Activated T-helper 2 cell treated with anti-CD3 and anti-CD28 coated beads, Interferon-gamma antibody, Interleukin-2, Interleukin-4, amounts not matched to agents 10 μg/mL and 5 μg/mL and 100 μg/mL, durations not matched to agents 14 hours and 24 hours and 36 hours (primary cell): ENCODE data around the gene TIAM1. TPM values are rescaled to one million over a fixed set of nuclear protein-coding genes. Genes with fewer than 3 reads are reported as not detected.

Experiments
- DNase-seq: peaks from one replicate; pipeline ENCODE4 v3.0.0; 2021; ENCODE audit warnings: low spot score
- H3K27ac Mint-ChIP-seq: one replicate; pipeline ENCODE4 v1.8.0; 2021; ENCODE audit warnings: mixed read lengths
- H3K27me3 Mint-ChIP-seq: one replicate; pipeline ENCODE4 v1.8.0; 2021; ENCODE audit warnings: low read depth, mixed read lengths
- H3K36me3 Mint-ChIP-seq: one replicate; pipeline ENCODE4 v1.8.0; 2021; ENCODE audit warnings: low read depth, mixed read lengths
- H3K4me1 Mint-ChIP-seq: one replicate; pipeline ENCODE4 v1.8.0; 2021; ENCODE audit warnings: low read depth, mixed read lengths
- H3K4me3 Mint-ChIP-seq: one replicate; pipeline ENCODE4 v1.8.0; 2021; ENCODE audit warnings: low read depth, mild to moderate bottlenecking, moderate library complexity, mixed read lengths
- H3K9me3 Mint-ChIP-seq: one replicate; pipeline ENCODE4 v1.8.0; 2021; ENCODE audit warnings: mixed read lengths
- intact Hi-C: fragments of 100-400 bp; cut with micrococcal nuclease; formaldehyde crosslinking; loops from one replicate; pipeline ENCODE4 v1.15.1; 2023
- total RNA-seq: library from RNA; stranded (reverse); gene quantifications from 2 replicates; pipeline ENCODE4 v1.2.3, GENCODE V29; 2022

Gene TIAM1, protein sequence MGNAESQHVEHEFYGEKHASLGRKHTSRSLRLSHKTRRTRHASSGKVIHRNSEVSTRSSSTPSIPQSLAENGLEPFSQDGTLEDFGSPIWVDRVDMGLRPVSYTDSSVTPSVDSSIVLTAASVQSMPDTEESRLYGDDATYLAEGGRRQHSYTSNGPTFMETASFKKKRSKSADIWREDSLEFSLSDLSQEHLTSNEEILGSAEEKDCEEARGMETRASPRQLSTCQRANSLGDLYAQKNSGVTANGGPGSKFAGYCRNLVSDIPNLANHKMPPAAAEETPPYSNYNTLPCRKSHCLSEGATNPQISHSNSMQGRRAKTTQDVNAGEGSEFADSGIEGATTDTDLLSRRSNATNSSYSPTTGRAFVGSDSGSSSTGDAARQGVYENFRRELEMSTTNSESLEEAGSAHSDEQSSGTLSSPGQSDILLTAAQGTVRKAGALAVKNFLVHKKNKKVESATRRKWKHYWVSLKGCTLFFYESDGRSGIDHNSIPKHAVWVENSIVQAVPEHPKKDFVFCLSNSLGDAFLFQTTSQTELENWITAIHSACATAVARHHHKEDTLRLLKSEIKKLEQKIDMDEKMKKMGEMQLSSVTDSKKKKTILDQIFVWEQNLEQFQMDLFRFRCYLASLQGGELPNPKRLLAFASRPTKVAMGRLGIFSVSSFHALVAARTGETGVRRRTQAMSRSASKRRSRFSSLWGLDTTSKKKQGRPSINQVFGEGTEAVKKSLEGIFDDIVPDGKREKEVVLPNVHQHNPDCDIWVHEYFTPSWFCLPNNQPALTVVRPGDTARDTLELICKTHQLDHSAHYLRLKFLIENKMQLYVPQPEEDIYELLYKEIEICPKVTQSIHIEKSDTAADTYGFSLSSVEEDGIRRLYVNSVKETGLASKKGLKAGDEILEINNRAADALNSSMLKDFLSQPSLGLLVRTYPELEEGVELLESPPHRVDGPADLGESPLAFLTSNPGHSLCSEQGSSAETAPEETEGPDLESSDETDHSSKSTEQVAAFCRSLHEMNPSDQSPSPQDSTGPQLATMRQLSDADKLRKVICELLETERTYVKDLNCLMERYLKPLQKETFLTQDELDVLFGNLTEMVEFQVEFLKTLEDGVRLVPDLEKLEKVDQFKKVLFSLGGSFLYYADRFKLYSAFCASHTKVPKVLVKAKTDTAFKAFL (N-terminal part only)
- total RNA-seq, result 110 and 114 TPM in 2 replicates

DNA sequence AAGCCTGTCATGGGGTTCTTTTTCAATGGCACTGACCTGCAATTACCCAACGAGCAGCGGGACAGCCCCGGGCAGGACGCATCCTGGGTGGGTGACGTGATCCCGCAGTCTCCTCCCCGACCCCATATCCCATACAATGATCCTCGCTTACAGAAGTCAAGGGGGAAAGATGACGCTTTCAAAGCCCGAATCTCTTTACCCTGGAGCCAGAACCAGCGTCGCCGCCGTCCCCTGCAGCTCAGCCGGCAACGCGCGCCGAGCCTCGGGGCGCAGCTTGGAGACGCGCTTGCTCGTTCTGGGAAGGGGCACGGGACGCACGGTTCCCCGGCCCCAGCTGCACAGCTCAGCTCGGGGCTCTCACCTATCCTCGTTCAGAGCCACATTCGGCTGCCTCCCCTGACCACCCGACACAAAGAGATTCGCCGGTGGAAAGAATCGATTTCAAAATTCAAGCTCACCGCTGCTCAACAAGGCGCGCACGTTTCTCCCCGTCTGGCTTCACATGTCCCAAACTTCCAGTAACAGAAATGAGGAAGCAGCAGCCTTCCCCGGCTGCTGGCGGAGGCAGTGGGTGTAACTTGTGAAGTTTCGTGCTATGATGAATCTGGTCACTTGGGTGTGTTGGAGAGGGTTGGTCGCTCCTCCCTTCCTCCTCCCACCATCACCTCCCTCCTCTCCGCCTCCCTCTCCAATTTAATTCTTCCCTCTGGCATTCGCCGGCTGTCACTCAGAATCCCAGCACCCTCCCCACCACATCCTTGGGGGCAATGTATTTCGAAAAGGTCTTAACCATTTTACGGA lies at the start of gene TIAM1:
Gene TIAM1 (minus strand): TSS at position 582 of the 801 bp plus-strand sequence. CDS start 77,289 bp downstream, outside the sequence.
- Mint-ChIP-seq H3K4me1 (peaks cover 45% of the 10 kb centered on the region), H3K9me3 (no peaks in the 10 kb centered on the region), H3K36me3 (no peaks in the 10 kb centered on the region), H3K27me3 (peaks cover 40% of the 10 kb centered on the region), H3K27ac (peak within 1 kb of the TSS; percentile 11), H3K4me3 (peak within 1 kb of the TSS; percentile 85)
- no peak for DNase-seq
- intact Hi-C loops, result no loop called here

DNA sequence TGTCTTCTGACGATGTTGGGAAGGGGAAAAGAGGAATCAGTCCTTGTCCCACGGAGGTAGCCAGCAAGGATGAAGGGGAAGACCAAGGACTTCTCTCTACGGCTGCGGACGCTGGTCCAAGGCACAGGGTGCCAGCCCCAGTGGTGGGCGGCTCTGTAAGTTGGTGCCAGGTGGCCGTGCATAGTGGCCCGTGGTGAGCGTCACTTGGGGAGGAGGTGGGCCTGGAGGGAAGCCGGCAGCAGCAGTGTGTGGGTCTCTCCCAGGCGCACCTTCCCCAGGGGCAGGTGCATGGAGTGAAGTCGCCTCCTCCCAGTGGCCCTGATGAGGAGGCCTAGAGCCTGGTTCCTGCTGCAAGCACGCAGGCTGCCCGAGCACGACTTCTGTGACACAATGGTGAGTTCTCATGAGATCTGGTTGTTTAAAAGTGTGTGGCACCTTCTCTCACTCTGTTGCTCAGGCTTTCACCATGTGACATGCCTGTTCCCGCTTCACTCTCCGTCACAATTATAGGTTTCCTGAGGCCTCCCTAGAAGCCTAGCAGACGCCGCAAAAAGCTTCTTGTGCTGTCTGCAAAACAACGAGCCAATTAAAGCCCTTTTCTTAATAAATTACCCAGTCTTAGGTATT lies 43.6 kb upstream of the TIAM1 start:
- no peaks in the 10 kb centered on the region for H3K9me3 Mint-ChIP-seq
- H3K36me3 Mint-ChIP-seq, result no peaks in the 10 kb centered on the region
- H3K4me1 Mint-ChIP-seq, result no peaks in the 10 kb centered on the region
- H3K27ac Mint-ChIP-seq, result no peak overlapping the region
- peaks cover 3% of the 10 kb centered on the region for H3K27me3 Mint-ChIP-seq
- intact Hi-C loops, result no loop called here
- DNase-seq, result no peak
- H3K4me3 Mint-ChIP-seq, result no peak overlapping the region

DNA sequence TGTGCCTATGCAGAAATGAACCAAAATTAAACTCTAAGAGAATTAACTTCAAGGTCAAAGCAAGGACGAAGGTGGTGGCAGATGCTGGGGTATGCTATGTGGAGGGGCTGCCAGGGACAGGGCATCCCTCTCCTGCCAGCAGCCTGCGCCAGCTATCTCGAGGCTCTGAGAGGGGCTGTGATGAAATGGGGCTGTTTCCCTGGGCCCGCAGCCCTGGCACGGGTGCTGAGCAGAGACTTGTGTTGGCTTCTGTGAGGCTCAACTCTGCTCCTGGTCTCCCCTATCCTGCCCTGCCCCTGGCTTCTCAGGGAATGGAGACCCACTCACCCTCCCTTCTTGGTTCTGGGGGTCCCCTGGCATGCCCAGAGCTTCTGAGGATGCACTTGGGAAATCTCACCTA lies 41.9 kb upstream of the TIAM1 start:
- intact Hi-C loops, result no loop called here
- H3K4me1 Mint-ChIP-seq, result peaks cover 7% of the 10 kb centered on the region
- no peaks in the 10 kb centered on the region for H3K9me3 Mint-ChIP-seq
- no peaks in the 10 kb centered on the region for H3K36me3 Mint-ChIP-seq
- H3K27me3 Mint-ChIP-seq, result peaks cover 7% of the 10 kb centered on the region
- H3K4me3 Mint-ChIP-seq, result no peak overlapping the region
- H3K27ac Mint-ChIP-seq, result no peak overlapping the region
- DNase-seq, result no peak

DNA sequence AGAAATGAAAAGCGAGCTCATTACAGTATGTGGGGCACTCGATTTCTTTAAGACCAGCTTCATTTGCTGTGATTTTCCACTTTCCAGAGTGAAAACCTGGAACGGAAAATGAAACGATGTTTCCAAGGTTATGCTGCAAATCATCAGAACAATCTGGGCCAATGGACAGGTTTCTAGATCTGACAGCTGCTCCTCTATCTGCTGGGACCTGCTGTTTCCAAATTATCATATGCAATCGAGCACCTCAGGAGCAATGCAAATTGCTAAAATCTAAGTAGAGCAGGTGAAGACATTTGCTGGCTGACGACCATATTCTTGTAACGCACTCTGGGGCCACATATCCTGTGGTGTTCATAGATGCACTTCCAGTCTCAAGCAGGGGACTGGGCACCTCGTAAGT lies 39.7 kb upstream of the TIAM1 start:
- no peak overlapping the region for H3K27ac Mint-ChIP-seq
- DNase-seq, result no peak
- H3K27me3 Mint-ChIP-seq, result peaks cover 7% of the 10 kb centered on the region

DNA sequence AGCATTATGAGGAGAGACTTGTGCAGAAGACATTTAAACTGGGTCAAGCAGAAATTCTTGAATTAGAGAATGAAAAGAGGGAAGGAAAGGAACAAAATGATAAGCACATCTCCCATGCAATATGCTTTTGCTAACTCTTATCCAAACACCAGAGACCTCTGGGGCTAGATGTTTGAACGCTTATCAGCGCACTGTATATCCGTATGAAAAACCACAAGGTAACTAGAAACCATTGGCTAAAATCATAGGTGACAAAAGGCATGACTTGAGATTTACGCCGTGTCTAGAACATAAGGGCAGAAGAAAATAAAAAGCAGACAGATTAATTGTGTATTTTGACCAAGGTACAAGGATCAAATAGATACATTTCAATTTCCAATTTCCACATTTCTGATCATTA lies 38.0 kb upstream of the TIAM1 start:
- intact Hi-C loops, result no loop called here
- Mint-ChIP-seq H3K4me3 (no peak overlapping the region), H3K27ac (no peak overlapping the region), H3K27me3 (peaks cover 7% of the 10 kb centered on the region), H3K4me1 (peaks cover 7% of the 10 kb centered on the region), H3K36me3 (no peaks in the 10 kb centered on the region), H3K9me3 (no peaks in the 10 kb centered on the region)
- no peak for DNase-seq

More for the DNA sequence above, 39.7 kb upstream of the TIAM1 start:
- Mint-ChIP-seq H3K36me3 (no peaks in the 10 kb centered on the region), H3K4me1 (peaks cover 7% of the 10 kb centered on the region), H3K4me3 (no peak overlapping the region), H3K9me3 (no peaks in the 10 kb centered on the region)
- intact Hi-C loops, result no loop called here

DNA sequence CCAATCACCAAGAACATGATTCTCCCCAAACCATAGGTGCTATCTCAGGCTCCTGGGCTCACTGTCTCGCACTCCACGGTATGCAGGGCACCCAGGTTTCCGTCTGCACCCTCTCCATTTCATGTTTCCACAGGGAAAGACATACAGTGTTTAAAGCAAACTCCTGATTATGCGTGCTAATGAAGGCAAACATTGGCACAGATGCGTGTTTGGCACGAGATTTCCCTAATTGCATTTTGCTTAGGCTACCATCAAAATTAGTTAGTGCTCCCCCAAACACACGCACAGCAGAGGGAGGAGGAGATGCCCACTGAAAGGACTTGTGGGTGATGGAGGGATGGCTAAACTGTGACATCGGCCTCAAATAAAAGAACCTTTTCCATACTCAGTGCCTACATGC lies 32.2 kb upstream of the TIAM1 start:
- Mint-ChIP-seq H3K27me3 (peaks cover 11% of the 10 kb centered on the region), H3K4me3 (no peak overlapping the region), H3K4me1 (peaks cover 8% of the 10 kb centered on the region), H3K9me3 (no peaks in the 10 kb centered on the region), H3K36me3 (no peaks in the 10 kb centered on the region), H3K27ac (no peak overlapping the region)
- no peak for DNase-seq
- intact Hi-C loops, result no loop called here

DNA sequence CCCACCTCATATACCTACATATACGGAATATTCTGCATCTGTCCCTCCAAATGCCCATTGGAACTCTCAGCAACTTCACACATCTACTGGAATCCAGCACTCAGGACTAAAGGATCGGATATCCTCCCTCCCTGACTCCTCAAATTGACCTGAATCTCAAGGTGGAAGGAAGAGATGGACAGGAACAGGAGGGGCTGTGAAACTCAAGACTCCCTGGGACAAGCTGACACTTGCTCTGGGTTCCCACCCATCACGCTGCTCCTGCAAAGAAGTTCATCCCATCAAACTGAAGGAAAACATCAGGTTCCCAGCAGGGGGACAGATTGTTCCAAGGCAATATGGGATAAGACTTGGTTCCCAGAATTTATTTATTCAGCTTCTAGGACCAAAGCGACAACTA lies 30.3 kb upstream of the TIAM1 start:
- Mint-ChIP-seq H3K27me3 (peaks cover 11% of the 10 kb centered on the region), H3K4me1 (peaks cover 14% of the 10 kb centered on the region), H3K9me3 (no peaks in the 10 kb centered on the region), H3K4me3 (no peak overlapping the region), H3K36me3 (no peaks in the 10 kb centered on the region), H3K27ac (no peak overlapping the region)
- intact Hi-C loops, result no loop called here
- no peak for DNase-seq

DNA sequence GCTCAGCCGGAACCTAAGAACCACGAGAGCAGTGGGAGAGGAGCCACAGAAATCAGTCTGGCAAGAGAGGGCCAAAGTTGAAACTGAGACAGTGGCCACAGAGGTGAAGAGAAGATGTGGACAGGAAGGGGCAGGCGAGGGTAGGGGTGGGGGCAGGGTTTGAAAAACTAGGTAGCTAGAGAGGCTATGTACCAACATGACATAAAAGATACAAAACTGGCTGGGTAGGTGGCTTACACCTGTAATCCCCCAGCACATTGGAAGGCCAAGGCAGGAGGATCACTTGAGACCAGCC lies 28.4 kb upstream of the TIAM1 start:
- intact Hi-C loops, result no loop called here
- peaks cover 19% of the 10 kb centered on the region for H3K4me1 Mint-ChIP-seq
- no peaks in the 10 kb centered on the region for H3K9me3 Mint-ChIP-seq
- no peak overlapping the region for H3K27ac Mint-ChIP-seq
- no peak for DNase-seq
- H3K36me3 Mint-ChIP-seq, result peaks cover 3% of the 10 kb centered on the region
- no peak overlapping the region for H3K4me3 Mint-ChIP-seq
- peaks cover 11% of the 10 kb centered on the region for H3K27me3 Mint-ChIP-seq

DNA sequence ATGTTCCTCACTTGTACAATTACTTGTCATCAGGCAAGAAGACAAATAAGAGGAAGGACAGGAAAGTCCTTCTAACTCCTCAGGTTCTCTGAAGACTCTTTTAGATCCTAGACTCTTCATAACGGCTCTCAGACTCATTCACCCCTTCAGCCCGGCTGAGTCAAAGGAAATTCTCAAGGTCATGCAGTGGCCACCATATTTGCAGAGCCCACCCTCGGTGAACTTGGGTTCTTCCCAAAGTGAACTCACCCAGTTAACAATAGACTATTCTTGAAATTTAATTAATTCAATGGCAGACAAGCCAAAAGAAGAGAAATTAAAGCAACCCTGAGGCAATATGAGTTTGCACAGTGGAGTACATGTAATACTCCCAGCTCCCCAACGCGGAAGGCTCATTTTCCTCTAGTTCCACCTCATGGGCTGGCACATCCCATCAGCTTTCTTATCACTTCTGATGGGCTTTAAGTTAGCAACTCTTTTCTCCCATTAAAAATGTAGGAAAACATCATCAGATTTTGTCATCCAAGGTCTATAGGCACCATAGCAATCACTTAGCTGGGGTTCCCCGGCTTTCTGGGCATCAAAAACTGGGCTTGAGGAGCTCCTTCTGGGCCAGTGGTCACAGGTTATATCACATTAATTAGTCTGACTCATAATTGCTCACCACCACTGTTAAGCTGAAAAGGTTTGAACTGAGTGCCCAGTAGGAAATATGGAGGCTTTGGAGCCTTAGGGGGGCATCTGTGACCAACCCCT lies 27.8 kb upstream of the TIAM1 start:
- peaks cover 3% of the 10 kb centered on the region for H3K36me3 Mint-ChIP-seq
- intact Hi-C loops, result no loop called here
- DNase-seq, result no peak
- no peak overlapping the region for H3K4me3 Mint-ChIP-seq
- H3K9me3 Mint-ChIP-seq, result no peaks in the 10 kb centered on the region
- H3K27ac Mint-ChIP-seq, result no peak overlapping the region
- H3K27me3 Mint-ChIP-seq, result peaks cover 11% of the 10 kb centered on the region
- H3K4me1 Mint-ChIP-seq, result peaks cover 21% of the 10 kb centered on the region

DNA sequence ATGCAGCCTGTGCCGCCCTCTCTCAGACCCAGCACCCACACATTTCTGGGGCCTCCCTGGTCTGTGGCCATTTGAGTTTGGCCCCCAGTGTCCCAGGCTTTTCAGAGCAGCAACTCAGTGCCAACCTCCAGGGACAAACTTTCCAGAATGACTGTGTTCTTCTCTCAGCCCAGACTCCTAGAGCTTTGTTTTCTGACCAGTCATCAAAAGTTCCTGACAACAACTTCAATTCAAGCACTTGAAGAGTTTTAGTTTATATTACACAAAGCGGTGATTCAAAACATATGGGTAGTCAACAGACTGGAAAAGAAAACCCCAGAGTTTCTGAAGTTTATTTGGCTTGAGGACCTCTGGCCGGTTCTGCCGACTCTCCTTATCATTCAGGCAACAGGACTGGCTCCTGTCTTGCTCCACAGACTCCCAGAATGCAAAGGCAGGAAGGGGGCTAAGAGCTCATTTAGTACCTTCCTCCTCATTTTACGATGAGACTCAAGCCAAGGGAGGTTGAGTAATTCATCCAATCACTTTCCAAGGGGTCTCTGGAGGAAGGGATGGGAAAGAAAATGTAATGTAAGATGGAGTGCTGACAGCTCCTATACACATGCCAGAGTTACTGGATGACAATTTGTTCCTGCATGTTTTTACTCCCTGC lies 27.0 kb upstream of the TIAM1 start:
- H3K36me3 Mint-ChIP-seq, result peaks cover 3% of the 10 kb centered on the region
- intact Hi-C loops, result no loop called here
- H3K9me3 Mint-ChIP-seq, result no peaks in the 10 kb centered on the region
- H3K4me3 Mint-ChIP-seq, result no peak overlapping the region
- no peak overlapping the region for H3K27ac Mint-ChIP-seq
- H3K4me1 Mint-ChIP-seq, result peaks cover 23% of the 10 kb centered on the region
- no peak for DNase-seq
- peaks cover 11% of the 10 kb centered on the region for H3K27me3 Mint-ChIP-seq

DNA sequence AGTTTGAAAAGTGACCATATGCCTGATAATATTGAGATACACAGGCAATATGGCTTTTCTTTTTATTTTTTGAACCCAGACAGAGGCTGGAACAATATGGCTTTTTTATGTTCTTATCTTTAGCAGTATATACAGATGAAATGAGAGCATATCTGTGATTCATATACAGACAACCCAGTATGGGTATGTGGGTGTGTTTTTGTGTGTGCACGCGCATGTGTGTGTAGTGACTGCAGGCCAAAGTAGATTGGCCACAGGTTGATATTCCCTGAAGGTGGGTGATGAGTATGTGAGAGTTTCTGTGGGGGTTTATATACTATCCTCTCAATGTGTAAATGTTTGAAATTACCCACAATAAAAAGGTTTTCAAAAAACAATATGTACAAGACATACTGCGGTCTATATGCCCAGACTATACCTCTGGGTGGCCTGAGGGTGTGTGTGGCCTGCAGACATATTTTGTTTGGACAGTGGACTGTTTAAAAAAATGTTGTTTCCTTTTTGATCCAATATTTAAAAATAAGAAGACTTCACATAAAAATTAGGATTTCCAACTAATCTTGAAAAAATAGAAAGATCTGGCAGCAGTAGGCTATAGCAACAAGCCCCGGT lies 26.3 kb upstream of the TIAM1 start:
- H3K9me3 Mint-ChIP-seq, result no peaks in the 10 kb centered on the region
- H3K4me3 Mint-ChIP-seq, result no peak overlapping the region
- peaks cover 11% of the 10 kb centered on the region for H3K27me3 Mint-ChIP-seq
- H3K27ac Mint-ChIP-seq, result no peak overlapping the region
- no peak for DNase-seq
- peaks cover 3% of the 10 kb centered on the region for H3K36me3 Mint-ChIP-seq
- intact Hi-C loops, result no loop called here
- H3K4me1 Mint-ChIP-seq, result peaks cover 23% of the 10 kb centered on the region
